CMK (cell line): ENCODE measurements around the gene MADD.

Experiments
- DNase-seq: peaks from one replicate; pipeline ENCODE4 v3.0.0-alpha.2; 2010; ENCODE audit warnings: low read depth

Gene MADD

DNA sequence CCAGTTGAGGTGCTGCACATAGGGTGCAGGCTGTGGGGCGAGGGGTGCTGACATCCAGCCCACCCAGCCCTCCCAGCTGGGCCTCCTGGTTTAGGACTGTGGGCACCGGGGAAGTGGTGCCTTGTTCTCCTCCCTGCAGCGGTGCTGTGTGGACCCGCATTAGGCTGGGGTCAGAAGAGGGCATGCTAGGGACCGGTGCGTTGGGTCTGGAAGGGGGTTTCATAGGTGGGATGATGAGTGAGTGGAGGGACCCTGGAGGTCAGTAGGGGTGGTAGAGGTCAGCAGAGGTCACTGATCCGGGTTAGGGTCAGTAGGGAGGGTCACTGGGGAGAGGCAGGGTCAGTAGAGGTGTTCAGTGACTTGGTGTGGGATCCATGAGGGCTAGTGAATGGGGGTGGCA, 89.2 kb downstream of the MADD start:
- no peak for DNase-seq

DNA sequence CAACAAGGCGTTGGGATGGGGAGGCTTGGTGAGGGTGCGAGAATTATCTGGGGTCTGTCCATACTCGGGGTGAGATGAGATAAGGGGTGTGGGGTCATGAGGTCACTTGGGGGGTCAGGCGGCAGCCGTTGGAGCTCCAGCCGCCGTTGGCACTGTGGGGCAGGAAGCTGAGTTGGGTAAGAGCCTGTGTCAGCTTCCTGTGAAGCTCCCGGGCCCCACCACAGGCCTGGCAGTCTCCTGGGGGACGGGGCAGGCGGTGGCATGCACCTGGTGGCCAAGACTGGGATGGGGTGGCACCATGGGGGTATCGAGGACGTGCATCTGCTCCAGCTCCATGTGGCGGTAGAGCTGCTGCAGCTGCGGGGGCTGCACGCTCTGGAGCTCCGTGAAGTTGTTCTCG, 89.7 kb downstream of the MADD start:
- peak; percentile 32 for DNase-seq

DNA sequence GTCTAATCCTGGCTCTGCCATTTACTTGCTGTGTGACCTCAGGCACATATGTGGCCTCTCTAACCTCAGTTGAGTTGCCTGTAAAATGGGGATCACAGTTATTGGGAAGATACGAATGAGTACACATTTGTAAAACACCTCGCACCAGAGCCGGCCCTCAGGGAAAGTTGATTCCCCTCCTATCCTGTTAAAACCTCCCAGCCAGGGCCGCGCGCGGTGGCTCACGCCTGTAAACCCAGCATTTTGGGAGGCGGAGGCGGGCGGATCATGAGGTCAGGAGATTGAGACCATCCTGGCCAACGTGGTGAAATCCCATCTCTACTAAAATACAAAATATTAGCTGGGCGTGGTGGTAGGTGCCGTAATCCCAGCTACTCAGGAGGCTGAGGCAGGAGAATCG, 90.4 kb downstream of the MADD start:
- DNase-seq, result no peak

GRCh38 chr11:47361419-47361818, 91.5 kb downstream of the MADD start:
- DNase-seq, result no peak

- DNase-seq, result no peak
These were observed 96.1 kb downstream of the MADD start for GRCh38 chr11:47366020-47366490.

- no peak for DNase-seq
These were observed 99.7 kb downstream of the MADD start for GRCh38 chr11:47369676-47370075.

DNA sequence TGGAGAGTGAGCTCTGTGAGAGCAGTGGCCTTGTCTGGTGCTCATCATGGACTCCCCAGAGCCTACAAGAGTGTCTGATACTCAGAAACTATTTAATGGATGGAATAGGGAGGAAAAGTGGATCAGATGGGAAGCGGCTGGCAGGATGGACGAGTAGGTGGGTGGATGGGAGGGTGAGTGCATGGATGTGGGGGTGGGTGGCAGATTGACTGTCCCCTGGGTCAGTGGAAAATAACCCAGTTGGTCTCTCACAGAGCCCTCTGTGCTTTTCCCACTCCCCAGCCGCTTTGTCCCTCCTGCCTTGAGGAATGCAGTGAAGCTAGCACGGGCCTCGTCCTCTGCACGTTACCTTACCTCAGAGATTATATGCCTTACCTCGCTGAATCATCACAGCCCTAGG, 102.5 kb downstream of the MADD start:
- no peak for DNase-seq

GRCh38 chr11:47373876-47374719, 104.2 kb downstream of the MADD start:
- DNase-seq, result no peak

GRCh38 chr11:47374720-47375019, 104.7 kb downstream of the MADD start:
- no peak for DNase-seq

DNA sequence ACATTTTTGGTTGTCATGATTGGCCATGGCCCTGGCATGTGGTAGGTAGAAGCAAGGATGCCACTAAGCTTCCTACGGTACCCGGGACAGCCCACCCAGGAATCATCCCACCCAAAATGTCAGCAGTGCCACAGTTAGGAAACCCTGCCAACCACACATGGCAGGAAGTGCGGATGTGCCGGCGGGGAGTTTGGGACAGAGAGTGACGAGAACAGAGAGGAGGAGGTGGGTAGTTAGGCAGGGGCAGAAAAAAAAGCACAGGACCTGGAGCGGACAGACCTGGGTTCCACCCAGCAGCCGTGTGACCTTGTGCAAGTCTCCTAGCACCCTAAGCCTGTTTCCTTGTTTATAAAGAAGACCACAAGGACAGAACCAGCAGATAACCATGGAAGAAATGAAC, 105.1 kb downstream of the MADD start:
- DNase-seq, result no peak

DNA sequence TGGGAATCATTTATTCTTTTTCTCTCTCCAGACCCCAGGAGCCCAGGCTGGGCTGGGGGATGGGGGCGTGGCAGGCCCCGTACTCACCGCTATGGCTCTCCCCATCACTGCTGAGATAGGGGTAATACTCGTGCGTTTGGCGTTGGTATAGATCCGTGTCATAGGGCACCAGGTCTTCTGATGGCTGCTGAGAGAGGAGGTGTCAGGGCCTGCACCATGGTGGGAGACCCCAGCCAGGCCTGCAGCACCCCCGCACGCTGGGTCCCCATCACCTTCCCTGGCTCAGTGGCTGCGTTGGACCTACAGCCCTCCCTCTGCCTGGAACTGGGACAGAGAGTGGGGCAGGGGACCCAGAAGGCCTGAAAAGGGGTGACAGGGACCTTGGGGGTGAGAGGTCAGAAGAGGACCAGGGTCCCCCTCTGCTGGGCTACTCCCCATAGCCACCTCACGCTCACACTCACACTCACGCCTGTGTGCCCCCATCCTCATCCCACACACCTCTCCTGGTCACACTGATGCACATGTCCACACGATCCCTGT, 105.7 kb downstream of the MADD start:
- no peak for DNase-seq

DNA sequence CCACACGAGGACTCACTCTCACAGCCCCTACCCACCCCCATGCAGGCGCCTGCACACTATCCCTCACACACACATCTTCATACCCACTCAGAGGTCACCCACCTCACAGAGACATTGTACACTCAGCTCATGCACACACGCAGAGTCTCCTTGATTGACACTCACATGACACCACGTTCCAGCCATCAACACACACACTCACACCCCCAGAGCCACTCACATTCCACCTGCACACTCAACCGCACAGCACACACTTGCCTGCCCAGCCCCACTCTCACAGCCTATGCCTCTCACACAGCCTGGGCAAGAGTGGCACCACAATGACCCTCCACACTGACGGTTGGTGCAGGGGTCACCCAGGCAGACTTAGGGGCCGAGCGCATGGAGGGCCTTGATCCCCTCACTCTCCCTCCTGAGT, 106.2 kb downstream of the MADD start:
- DNase-seq, result no peak

- DNase-seq, result no peak
These were observed 106.8 kb downstream of the MADD start for GRCh38 chr11:47376525-47377371.

DNA sequence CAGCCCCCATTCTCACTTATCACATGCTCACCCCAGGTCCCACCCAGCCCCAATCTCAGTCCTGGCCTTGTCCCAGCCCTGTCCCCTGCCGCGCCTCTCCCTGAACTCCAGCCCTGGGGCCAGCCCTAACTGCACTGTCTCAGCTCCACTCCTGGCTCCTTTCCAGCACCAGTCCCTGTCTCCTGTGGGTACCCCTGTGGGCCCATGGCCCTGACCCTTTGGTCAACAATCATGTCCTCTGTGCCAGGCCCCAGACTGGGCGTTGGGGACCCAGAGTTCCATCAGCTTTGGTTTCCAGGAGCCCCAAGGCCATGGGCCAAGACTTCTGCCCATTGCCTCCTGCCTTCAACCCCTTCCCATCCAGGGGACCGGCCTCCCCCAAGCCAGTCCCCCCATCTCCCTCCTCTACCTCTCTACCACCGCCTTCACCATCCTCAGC, 107.7 kb downstream of the MADD start:
- no peak for DNase-seq

- peak; percentile 91 for DNase-seq
These were observed 108.3 kb downstream of the MADD start, which contains the start of gene SPI1 for GRCh38 chr11:47378010-47378835. SPI1 (minus strand) TSS chr11:47378547; CDS start chr11:47378353, 194 bp downstream.

- DNase-seq, result no peak
These were observed 108.9 kb downstream of the MADD start for GRCh38 chr11:47378836-47379170.

GRCh38 chr11:47379317-47379716, 109.4 kb downstream of the MADD start:
- DNase-seq, result no peak
